Epithelial cell of esophagus (primary cell): ENCODE data around the gene PSMB3.

Experiments
- DNase-seq: peaks from one replicate; pipeline ENCODE4 v3.0.0; 2010; ENCODE audit warnings: low read depth
- H3K4me3 ChIP-seq: 2 replicates; pipeline ENCODE4 v1.5.1; 2011; ENCODE audit warnings: mild to moderate bottlenecking, low read length, control low read depth
- CTCF ChIP-seq: IDR thresholded peaks from 2 replicates; pipeline ENCODE4 v1.5.1; 2011; ENCODE audit warnings: low read depth, mild to moderate bottlenecking, low read length, control low read depth, inconsistent platforms; ENCODE audit not compliant: insufficient read depth; ENCODE audit errors: missing control alignments

PSMB3 gene

DNA sequence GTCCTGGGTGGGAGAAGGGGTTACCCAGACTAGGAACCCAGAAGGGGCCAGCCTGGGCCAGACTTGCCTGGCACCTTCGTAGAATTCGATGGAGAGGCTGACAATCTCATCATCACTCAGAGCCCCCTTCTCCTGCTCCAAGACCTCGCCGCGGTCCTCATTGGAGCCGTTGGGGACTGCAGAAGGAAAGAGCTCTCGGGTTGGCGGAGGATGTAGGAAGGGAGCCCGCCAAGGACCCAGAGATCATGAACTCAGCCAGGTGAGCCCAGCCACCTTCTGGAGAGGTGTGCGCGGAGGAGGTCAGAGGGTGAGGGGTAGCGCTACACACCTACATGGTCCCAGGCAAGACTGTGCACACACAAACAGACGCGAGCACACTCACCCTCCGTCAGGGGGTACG lies 13.9 kb upstream of the PSMB3 start:
- no peak overlapping the region for H3K4me3 ChIP-seq
- no peak for DNase-seq
- TF ChIP-seq CTCF: no peak

GRCh38 chr17:38739305-38739704 lies 13.2 kb upstream of the PSMB3 start:
- DNase-seq: no peak
- TF ChIP-seq CTCF: no peak
- no peak overlapping the region for H3K4me3 ChIP-seq

DNA sequence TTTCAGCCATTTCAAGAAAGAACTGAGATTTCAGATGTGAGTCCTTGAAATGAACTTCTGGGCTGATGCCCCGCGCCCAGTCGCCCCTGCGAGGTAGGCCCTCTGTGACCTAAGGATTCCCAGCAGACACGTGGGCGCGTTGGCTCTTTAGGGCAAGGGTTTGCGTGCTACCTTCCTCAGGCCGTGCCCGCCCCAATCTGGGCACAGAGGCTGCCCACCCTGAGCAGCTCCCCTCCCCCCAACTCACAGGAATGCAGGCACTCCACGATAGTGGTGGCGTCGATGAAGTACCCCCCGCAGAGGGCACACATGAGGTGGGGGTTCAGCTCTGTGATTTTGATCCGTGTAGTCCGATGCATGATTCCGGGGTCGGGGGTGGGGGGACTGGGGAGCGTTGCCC lies 12.5 kb upstream of the PSMB3 start:
- no peak overlapping the region for H3K4me3 ChIP-seq
- DNase-seq: no peak
- no peak for TF ChIP-seq CTCF

- DNase-seq: no peak
- no peak for TF ChIP-seq CTCF
- no peak overlapping the region for H3K4me3 ChIP-seq
These were observed 11.7 kb upstream of the PSMB3 start for GRCh38 chr17:38740806-38741205.

- H3K4me3 ChIP-seq: no peak overlapping the region
- no peak for TF ChIP-seq CTCF
- no peak for DNase-seq
These were observed 11.1 kb upstream of the PSMB3 start for GRCh38 chr17:38741461-38741860.

DNA sequence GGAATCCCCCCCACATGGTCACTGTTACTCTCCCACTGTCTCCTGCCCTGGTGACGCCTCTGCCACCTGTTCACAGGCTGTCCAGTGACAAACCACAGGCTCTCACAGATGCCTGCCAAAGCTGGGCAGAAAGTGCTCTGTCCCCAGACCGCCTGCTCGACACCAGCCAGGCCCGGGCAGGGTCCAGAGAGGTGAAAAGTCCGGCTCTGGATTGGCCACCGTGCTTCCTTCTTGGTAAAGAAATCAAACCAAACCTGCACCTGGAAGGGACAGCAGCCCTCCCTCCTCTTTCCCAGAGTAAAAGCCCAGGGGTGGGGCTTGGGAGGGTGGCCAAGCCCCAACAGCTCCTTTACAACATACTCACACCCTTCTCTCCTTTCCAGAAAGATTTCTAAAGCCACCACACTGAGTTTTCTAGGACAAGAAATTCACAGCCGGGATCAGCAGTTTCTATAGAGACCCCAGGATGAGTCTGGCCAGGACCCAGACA lies 10.6 kb upstream of the PSMB3 start:
- DNase-seq: peak; percentile 27
- TF ChIP-seq CTCF: no peak
- no peak overlapping the region for H3K4me3 ChIP-seq
